Left ventricle myocardium inferior (tissue), 1 donor: ENCODE measurements around the gene RNF34. TPM values are rescaled to one million over a fixed set of nuclear protein-coding genes. Genes with fewer than 3 reads are reported as not detected.
"Not testable (repeated sequence)": the region's sequence is repeated elsewhere in the genome, so short reads cannot be mapped to it uniquely, and the experiment has no call there.

Experiments used
- DNase-seq: peaks from one replicate; pipeline ENCODE4 v3.0.0-alpha.2; 2020
- H3K27ac ChIP-seq: fragments of 200-600 bp; replicated peaks from 2 replicates; pipeline ENCODE4 v1.8.0; 2021
- H3K27me3 ChIP-seq: fragments of 200-600 bp; 2 replicates; pipeline ENCODE4 v1.8.0; 2021; ENCODE audit warnings: low read depth
- H3K36me3 ChIP-seq: fragments of 200-600 bp; 2 replicates; pipeline ENCODE4 v1.8.0; 2021
- H3K4me1 ChIP-seq: fragments of 200-600 bp; 2 replicates; pipeline ENCODE4 v1.8.0; 2021
- H3K4me3 ChIP-seq: fragments of 200-600 bp; 2 replicates; pipeline ENCODE4 v1.8.0; 2021; ENCODE audit warnings: mild to moderate bottlenecking, moderate library complexity
- H3K9me3 ChIP-seq: fragments of 200-600 bp; replicated peaks from 2 replicates; pipeline ENCODE4 v1.8.0; 2021
- CTCF ChIP-seq: fragments of 200-600 bp; IDR thresholded peaks from 2 replicates; pipeline ENCODE4 v1.8.0; 2021; ENCODE audit warnings: antibody characterized with exemption, mild to moderate bottlenecking, borderline replicate concordance
- intact Hi-C: fragments of 100-400 bp; cut with micrococcal nuclease; formaldehyde crosslinking; loops from one replicate; pipeline ENCODE4 v1.11.0; 2022
- total RNA-seq: library from RNA; stranded (reverse); fragmentation: NEBNext Ultra II Directional; extraction: Animal tissue kit (Norgen Biotek cat#: 25700); gene quantifications from one replicate; pipeline ENCODE4 v1.2.1, GENCODE V29; 2021
- donor health status: DM: no; HTN: yes; CAD: no; lungs with severe emphysema.

Gene RNF34
- total RNA-seq, 1 donor from 2014 or later: 22.4 TPM

- DNase-seq: no peak
- no peaks in the 10 kb centered on the region for H3K36me3 ChIP-seq
- H3K27ac ChIP-seq: no peak overlapping the region
- intact Hi-C loops: no loop called here
- no peak for TF ChIP-seq CTCF
- H3K27me3 ChIP-seq: no peaks in the 10 kb centered on the region
- no peaks in the 10 kb centered on the region for H3K4me1 ChIP-seq
- H3K9me3 ChIP-seq: no peaks in the 10 kb centered on the region
- H3K4me3 ChIP-seq: no peak overlapping the region
Measured at GRCh38 chr12:121379945-121380344, 20.0 kb upstream of the RNF34 start.

GRCh38 chr12:121383601-121384021 is 16.3 kb upstream of the RNF34 start:
- no peak for TF ChIP-seq CTCF

GRCh38 chr12:121384891-121385290 is 15.0 kb upstream of the RNF34 start:
- H3K27ac ChIP-seq, H3K36me3 ChIP-seq, H3K27me3 ChIP-seq, intact Hi-C loops, H3K4me3 ChIP-seq, H3K4me1 ChIP-seq, DNase-seq, H3K9me3 ChIP-seq: not testable (repeated sequence)

More at GRCh38 chr12:121383601-121384021, 16.3 kb upstream of the RNF34 start:
- Histone ChIP-seq H3K27me3 (no peaks in the 10 kb centered on the region), H3K9me3 (no peaks in the 10 kb centered on the region), H3K36me3 (no peaks in the 10 kb centered on the region), H3K27ac (no peak overlapping the region), H3K4me3 (no peak overlapping the region), H3K4me1 (no peaks in the 10 kb centered on the region)
- DNase-seq: no peak
- intact Hi-C loops: no loop called here

- no peak for TF ChIP-seq CTCF
- no peaks in the 10 kb centered on the region for H3K9me3 ChIP-seq
- no peaks in the 10 kb centered on the region for H3K36me3 ChIP-seq
- DNase-seq: no peak
- H3K4me3 ChIP-seq: no peak overlapping the region
- H3K27me3 ChIP-seq: no peaks in the 10 kb centered on the region
- intact Hi-C loops: no loop called here
- no peak overlapping the region for H3K27ac ChIP-seq
- no peaks in the 10 kb centered on the region for H3K4me1 ChIP-seq
Measured at GRCh38 chr12:121388421-121388981, 11.4 kb upstream of the RNF34 start.

- DNase-seq: no peak
- no peaks in the 10 kb centered on the region for H3K36me3 ChIP-seq
- no peaks in the 10 kb centered on the region for H3K27me3 ChIP-seq
- no peak for TF ChIP-seq CTCF
- H3K9me3 ChIP-seq: no peaks in the 10 kb centered on the region
- no peaks in the 10 kb centered on the region for H3K4me1 ChIP-seq
- H3K4me3 ChIP-seq: no peak overlapping the region
- H3K27ac ChIP-seq: no peak overlapping the region
- intact Hi-C loops: no loop called here
Measured at GRCh38 chr12:121390856-121391255, 9.1 kb upstream of the RNF34 start.

- no peaks in the 10 kb centered on the region for H3K9me3 ChIP-seq
- intact Hi-C loops: no loop called here
- no peak for DNase-seq
- H3K4me1 ChIP-seq: no peaks in the 10 kb centered on the region
- peak overlapping the region; percentile 37 for H3K27ac ChIP-seq
- H3K27me3 ChIP-seq: no peaks in the 10 kb centered on the region
- peak overlapping the region; percentile 39 for H3K4me3 ChIP-seq
- TF ChIP-seq CTCF: no peak
- no peaks in the 10 kb centered on the region for H3K36me3 ChIP-seq
Measured at GRCh38 chr12:121391619-121392324, 8.1 kb upstream of the RNF34 start.
